Measurements from ENCODE around the gene FNDC8. TPM values are rescaled to one million over a fixed set of nuclear protein-coding genes. Genes with fewer than 3 reads are reported as not detected.

Gene FNDC8
- total RNA-seq, 2 donors from 2014 or later = not detected

GRCh38 chr17:35159940-35160339 lies 38.5 kb downstream of the FNDC8 start:
- no peak for TF ChIP-seq CTCF (IDR thresholded peaks at IDR 0.05)
- peaks cover 57% of the 10 kb centered on the region for H3K36me3 ChIP-seq

DNA sequence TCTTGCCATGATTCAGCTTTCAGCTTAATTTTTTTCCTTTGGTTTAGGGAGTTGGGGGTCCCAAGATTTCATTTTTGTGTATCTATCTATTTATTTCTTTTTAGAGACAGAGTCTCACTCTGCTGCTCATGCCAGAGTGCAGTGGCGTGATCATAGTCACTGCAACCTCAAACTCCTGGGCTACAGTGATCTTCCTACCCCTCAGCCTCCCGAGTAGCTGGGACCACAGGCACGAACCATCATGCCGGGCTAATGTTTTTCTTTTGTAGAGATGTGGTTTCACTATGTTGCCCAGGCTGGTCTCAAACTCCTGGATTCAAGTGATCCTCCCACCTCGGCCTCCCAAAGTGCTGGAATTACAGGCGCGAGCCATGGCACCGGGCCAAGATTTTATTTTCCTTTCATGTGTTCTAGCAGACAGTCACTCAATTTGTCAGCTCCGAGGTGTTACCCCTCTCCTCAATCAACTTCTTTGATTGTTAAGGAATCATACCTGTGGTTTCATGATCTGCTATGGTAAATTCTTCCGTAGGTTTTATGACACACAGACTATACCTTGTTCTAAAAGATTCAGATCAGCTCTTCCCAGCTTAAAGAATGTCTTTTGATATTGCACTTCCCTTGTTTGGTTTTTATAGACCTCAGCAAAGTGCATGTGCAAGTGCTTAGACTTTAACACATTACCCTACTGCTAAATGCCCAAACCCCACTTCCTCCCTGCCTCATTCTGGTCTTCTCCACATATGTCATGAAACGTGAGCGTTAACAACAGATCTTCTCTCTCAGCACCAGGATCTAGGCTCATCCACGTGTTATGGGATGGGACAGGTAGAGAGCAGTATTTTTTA lies 39.2 kb downstream of the FNDC8 start:
- no peaks in the 10 kb centered on the region for H3K27me3 ChIP-seq
- no peak overlapping the region for H3K4me3 ChIP-seq
- TF ChIP-seq CTCF (IDR thresholded peaks at IDR 0.05) = no peak
- no peaks in the 10 kb centered on the region for H3K4me1 ChIP-seq
- no peak for DNase-seq (ENCODE audit: low spot score)
- no peaks in the 10 kb centered on the region for H3K9me3 ChIP-seq
- H3K36me3 ChIP-seq = peaks cover 57% of the 10 kb centered on the region
- no peak overlapping the region for H3K27ac ChIP-seq

More at GRCh38 chr17:35159940-35160339, 38.5 kb downstream of the FNDC8 start:
- H3K27ac ChIP-seq = no peak overlapping the region
- no peak for DNase-seq (ENCODE audit: low spot score)
- H3K4me3 ChIP-seq = no peak overlapping the region
- no peaks in the 10 kb centered on the region for H3K4me1 ChIP-seq
- no peaks in the 10 kb centered on the region for H3K9me3 ChIP-seq
- H3K27me3 ChIP-seq = no peaks in the 10 kb centered on the region

- H3K27ac ChIP-seq = no peak overlapping the region
- H3K4me3 ChIP-seq = no peak overlapping the region
- no peak for DNase-seq (ENCODE audit: low spot score)
- H3K4me1 ChIP-seq = no peaks in the 10 kb centered on the region
- peaks cover 52% of the 10 kb centered on the region for H3K36me3 ChIP-seq
- no peaks in the 10 kb centered on the region for H3K27me3 ChIP-seq
- H3K9me3 ChIP-seq = no peaks in the 10 kb centered on the region
- TF ChIP-seq CTCF (IDR thresholded peaks at IDR 0.05) = no peak
Measured at GRCh38 chr17:35161281-35161761, 39.9 kb downstream of the FNDC8 start.

DNA sequence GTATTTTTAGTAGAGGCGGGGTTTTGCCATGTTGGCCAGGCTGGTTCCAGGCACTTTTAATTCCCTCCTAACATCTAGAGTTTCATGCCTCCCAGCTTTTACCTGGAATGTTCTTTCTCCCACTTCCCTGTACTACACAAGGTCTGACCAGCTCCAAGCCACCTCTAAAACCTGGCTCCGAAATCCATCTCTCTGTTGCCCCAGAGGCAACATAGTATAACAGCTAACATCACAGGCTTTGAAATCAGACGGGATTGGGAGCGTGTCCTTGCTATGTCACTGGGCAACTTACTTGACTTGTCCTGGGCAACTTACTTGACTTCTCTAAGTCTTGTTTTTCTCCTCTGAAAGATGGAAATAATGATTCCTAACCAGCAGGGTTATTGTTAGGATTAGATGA lies 41.3 kb downstream of the FNDC8 start:
- H3K27ac ChIP-seq = no peak overlapping the region
- peaks cover 44% of the 10 kb centered on the region for H3K36me3 ChIP-seq
- no peak for DNase-seq (ENCODE audit: low spot score)
- H3K4me3 ChIP-seq = no peak overlapping the region
- no peak for TF ChIP-seq CTCF (IDR thresholded peaks at IDR 0.05)
- no peaks in the 10 kb centered on the region for H3K9me3 ChIP-seq
- H3K27me3 ChIP-seq = no peaks in the 10 kb centered on the region
- H3K4me1 ChIP-seq = no peaks in the 10 kb centered on the region

DNA sequence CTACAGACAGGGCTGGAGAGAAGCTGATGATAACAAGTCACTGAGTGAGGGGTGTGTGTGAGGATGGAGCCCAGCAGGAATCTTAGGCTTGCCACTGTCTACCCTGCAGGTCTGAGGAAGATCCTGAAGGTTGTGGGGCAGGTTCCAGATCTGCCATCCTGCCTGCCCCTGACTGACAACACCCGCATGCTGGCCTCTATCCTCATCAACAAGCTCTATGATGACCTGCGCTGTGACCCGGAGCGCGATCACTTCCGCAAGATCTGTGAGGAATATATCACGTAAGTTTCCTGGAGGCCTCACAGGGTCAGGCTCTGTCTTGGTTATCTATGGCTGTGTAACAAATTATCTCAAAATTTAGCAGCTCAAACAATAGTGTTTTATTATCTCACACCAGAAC lies 42.5 kb downstream of the FNDC8 start:
- Histone ChIP-seq H3K4me3 (no peak overlapping the region), H3K27me3 (no peaks in the 10 kb centered on the region), H3K36me3 (peaks cover 42% of the 10 kb centered on the region), H3K27ac (no peak overlapping the region), H3K4me1 (no peaks in the 10 kb centered on the region), H3K9me3 (no peaks in the 10 kb centered on the region)
- no peak for DNase-seq (ENCODE audit: low spot score)
- TF ChIP-seq CTCF (IDR thresholded peaks at IDR 0.05) = no peak

All from right atrium auricular region (tissue), 2 donors.